IPS-15b (cell line): ENCODE data around the gene CTBP2.

Experiments used
- H3K27me3 ChIP-seq: one replicate; pipeline ENCODE4 v1.6.1; 2013; ENCODE audit warnings: low read length; ENCODE audit not compliant: control insufficient read depth, insufficient read depth
- H3K36me3 ChIP-seq: one replicate; pipeline ENCODE4 v1.6.1; 2013; ENCODE audit warnings: low read length; ENCODE audit not compliant: control insufficient read depth, insufficient read depth
- H3K4me1 ChIP-seq: one replicate; pipeline ENCODE4 v1.6.1; 2013; ENCODE audit warnings: mild to moderate bottlenecking, low read length; ENCODE audit not compliant: control insufficient read depth, insufficient read depth
- H3K4me3 ChIP-seq: one replicate; pipeline ENCODE4 v1.5.1; 2013; ENCODE audit warnings: low read depth, low read length
- H3K9ac ChIP-seq: one replicate; pipeline ENCODE4 v1.6.1; 2013; ENCODE audit warnings: low read depth, mild to moderate bottlenecking, low read length
- H3K9me3 ChIP-seq: one replicate; pipeline ENCODE4 v1.6.1; 2013; ENCODE audit warnings: mild to moderate bottlenecking, low read length; ENCODE audit not compliant: control insufficient read depth, insufficient read depth

CTBP2 gene

DNA sequence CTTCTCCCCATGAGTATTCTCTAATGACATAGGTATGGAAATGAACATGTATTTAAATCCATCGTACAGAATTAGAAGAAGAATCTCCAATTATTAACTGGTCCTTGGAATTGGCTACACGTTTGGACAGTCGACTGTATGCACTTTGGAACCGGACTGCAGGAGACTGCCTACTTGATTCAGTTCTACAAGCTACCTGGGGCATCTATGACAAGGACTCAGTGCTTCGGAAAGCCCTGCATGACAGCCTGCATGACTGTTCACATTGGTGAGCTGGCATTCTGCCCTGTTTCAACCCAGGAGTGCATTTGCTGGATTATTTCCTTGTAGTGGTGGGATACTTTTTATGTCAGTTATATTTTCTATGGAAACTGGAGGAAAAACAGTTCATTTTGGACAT, 186.2 kb downstream of the CTBP2 start:
- no peak overlapping the region for H3K9ac ChIP-seq
- no peaks in the 10 kb centered on the region for H3K9me3 ChIP-seq
- no peaks in the 10 kb centered on the region for H3K4me1 ChIP-seq
- no peaks in the 10 kb centered on the region for H3K27me3 ChIP-seq
- peaks cover 16% of the 10 kb centered on the region for H3K36me3 ChIP-seq
- no peak overlapping the region for H3K4me3 ChIP-seq

DNA sequence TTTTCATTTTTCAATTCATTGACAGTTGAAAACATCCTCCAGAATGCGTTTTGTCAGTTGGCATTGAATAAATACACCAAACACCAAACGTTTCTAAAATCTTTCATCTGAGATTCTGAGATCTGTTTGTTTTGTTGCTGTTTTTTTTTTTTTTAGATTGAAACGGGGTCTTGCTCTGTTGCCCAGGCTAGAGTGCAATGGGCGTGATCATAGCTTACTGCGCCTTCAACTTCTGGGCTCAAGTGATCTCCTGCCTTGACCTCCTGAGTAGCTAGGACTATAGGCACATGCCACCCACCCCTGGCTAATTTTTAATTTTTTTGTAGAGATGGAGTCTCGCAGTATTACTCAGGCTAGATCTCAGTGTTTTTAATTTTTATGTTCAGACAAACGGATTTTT, 187.7 kb downstream of the CTBP2 start:
- Histone ChIP-seq H3K4me1 (no peaks in the 10 kb centered on the region), H3K9ac (no peak overlapping the region), H3K36me3 (peaks cover 17% of the 10 kb centered on the region), H3K9me3 (no peaks in the 10 kb centered on the region), H3K4me3 (no peak overlapping the region), H3K27me3 (no peaks in the 10 kb centered on the region)

DNA sequence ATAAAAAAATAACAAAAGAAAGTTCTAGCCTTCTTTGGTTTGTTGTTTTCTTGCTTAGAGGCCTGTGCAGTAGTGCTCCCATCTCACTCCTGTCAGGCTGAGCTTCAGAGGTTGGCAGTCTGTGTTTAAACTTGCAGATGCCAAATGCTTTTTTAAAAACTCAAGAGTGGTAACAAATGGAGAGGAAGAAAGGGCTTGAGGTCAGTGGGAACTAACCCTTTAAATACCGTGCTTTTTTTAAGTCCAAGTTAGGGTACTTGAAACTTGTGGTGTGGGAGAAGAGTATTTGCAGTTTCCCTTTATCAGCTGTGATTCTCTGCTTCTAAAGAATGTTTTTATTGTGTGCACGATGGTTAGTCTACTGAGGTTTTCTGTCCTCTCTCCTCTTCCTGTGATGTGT, 189.1 kb downstream of the CTBP2 start:
- peaks cover 20% of the 10 kb centered on the region for H3K36me3 ChIP-seq
- H3K4me1 ChIP-seq: no peaks in the 10 kb centered on the region
- H3K9ac ChIP-seq: no peak overlapping the region
- no peak overlapping the region for H3K4me3 ChIP-seq
- no peaks in the 10 kb centered on the region for H3K27me3 ChIP-seq
- no peaks in the 10 kb centered on the region for H3K9me3 ChIP-seq

- Histone ChIP-seq H3K36me3 (peaks cover 4% of the 10 kb centered on the region), H3K4me3 (no peak overlapping the region), H3K9ac (no peak overlapping the region), H3K27me3 (no peaks in the 10 kb centered on the region), H3K9me3 (no peaks in the 10 kb centered on the region), H3K4me1 (no peaks in the 10 kb centered on the region)
Observed at GRCh38 chr10:124967255-124967654, 193.1 kb downstream of the CTBP2 start.

- no peak overlapping the region for H3K9ac ChIP-seq
Observed at GRCh38 chr10:124966008-124966407, 194.4 kb downstream of the CTBP2 start.

GRCh38 chr10:124963866-124964720, 196.3 kb downstream of the CTBP2 start:
- H3K9me3 ChIP-seq: no peaks in the 10 kb centered on the region
- H3K27me3 ChIP-seq: no peaks in the 10 kb centered on the region
- H3K4me1 ChIP-seq: no peaks in the 10 kb centered on the region
- H3K9ac ChIP-seq: no peak overlapping the region
- H3K36me3 ChIP-seq: peaks cover 4% of the 10 kb centered on the region
- H3K4me3 ChIP-seq: no peak overlapping the region

More at GRCh38 chr10:124966008-124966407, 194.4 kb downstream of the CTBP2 start:
- H3K4me3 ChIP-seq: no peak overlapping the region
- peaks cover 4% of the 10 kb centered on the region for H3K36me3 ChIP-seq
- no peaks in the 10 kb centered on the region for H3K27me3 ChIP-seq
- no peaks in the 10 kb centered on the region for H3K9me3 ChIP-seq
- H3K4me1 ChIP-seq: no peaks in the 10 kb centered on the region

DNA sequence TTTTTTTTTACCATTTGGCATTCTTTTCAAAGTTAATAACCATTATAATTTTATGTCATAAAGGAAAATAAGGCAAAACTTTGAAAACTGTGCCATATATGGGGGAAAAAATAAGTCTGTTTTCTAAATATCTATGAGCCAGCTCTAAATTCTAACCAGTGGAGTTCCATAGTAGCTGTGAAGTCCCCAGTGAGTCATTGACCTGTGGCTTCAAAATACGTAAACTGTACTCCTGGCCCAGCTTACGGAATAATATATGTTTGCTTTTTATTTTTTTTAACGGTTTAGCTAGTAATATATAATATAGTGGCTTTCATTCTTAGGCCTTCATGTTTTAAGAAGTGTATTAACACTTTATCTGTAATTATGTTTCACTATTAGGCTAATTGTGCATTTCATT, 197.9 kb downstream of the CTBP2 start:
- Histone ChIP-seq H3K4me3 (no peak overlapping the region), H3K36me3 (peaks cover under 1% of the 10 kb centered on the region), H3K9ac (no peak overlapping the region), H3K4me1 (no peaks in the 10 kb centered on the region), H3K27me3 (no peaks in the 10 kb centered on the region), H3K9me3 (no peaks in the 10 kb centered on the region)

- Histone ChIP-seq H3K4me3 (no peak overlapping the region), H3K27me3 (no peaks in the 10 kb centered on the region), H3K9ac (no peak overlapping the region), H3K36me3 (no peaks in the 10 kb centered on the region), H3K4me1 (no peaks in the 10 kb centered on the region), H3K9me3 (no peaks in the 10 kb centered on the region)
Observed at GRCh38 chr10:124961248-124961570, 199.2 kb downstream of the CTBP2 start.

DNA sequence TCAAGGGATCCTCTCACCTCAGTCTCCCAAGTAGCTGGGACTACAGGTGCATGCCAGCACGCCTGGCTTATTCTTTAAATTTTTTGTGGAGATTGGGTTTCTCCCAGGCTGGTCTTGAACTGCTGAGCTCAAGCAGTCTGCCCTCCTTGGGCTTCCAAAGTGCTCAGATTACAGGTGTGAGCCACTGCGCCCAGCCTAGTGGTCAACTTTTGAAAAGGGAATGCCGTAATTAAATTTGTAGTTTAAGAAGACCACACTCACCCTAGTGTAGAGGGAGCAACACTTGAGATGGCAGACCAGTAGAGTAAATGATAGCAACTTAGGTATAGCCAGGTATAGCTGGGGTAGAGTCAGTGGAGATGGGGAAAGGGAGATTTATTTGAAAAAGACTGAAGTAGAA, 200.8 kb downstream of the CTBP2 start:
- Histone ChIP-seq H3K9ac (no peak overlapping the region), H3K4me1 (no peaks in the 10 kb centered on the region)

GRCh38 chr10:124957404-124957947, 202.9 kb downstream of the CTBP2 start:
- no peaks in the 10 kb centered on the region for H3K36me3 ChIP-seq
- H3K27me3 ChIP-seq: no peaks in the 10 kb centered on the region
- no peak overlapping the region for H3K4me3 ChIP-seq
- no peaks in the 10 kb centered on the region for H3K9me3 ChIP-seq
- H3K4me1 ChIP-seq: no peaks in the 10 kb centered on the region
- H3K9ac ChIP-seq: no peak overlapping the region

More for the DNA sequence above, 200.8 kb downstream of the CTBP2 start:
- Histone ChIP-seq H3K36me3 (no peaks in the 10 kb centered on the region), H3K4me3 (no peak overlapping the region), H3K27me3 (no peaks in the 10 kb centered on the region), H3K9me3 (no peaks in the 10 kb centered on the region)

GRCh38 chr10:124956764-124957163, 203.6 kb downstream of the CTBP2 start:
- H3K27me3 ChIP-seq: no peaks in the 10 kb centered on the region
- H3K4me3 ChIP-seq: no peak overlapping the region
- no peaks in the 10 kb centered on the region for H3K36me3 ChIP-seq
- H3K9ac ChIP-seq: no peak overlapping the region
- no peaks in the 10 kb centered on the region for H3K9me3 ChIP-seq
- no peaks in the 10 kb centered on the region for H3K4me1 ChIP-seq

GRCh38 chr10:124955868-124956267, 204.5 kb downstream of the CTBP2 start:
- Histone ChIP-seq H3K27me3 (no peaks in the 10 kb centered on the region), H3K9me3 (no peaks in the 10 kb centered on the region), H3K4me1 (no peaks in the 10 kb centered on the region), H3K36me3 (no peaks in the 10 kb centered on the region), H3K9ac (no peak overlapping the region), H3K4me3 (no peak overlapping the region)
